Loucy (cell line): Measurements from ENCODE around the gene MYH7B.

Experiments used
- CTCF ChIP-seq: fragments of 200-600 bp; sonication (generic); conservative IDR thresholded peaks from 2 replicates; pipeline ENCODE4 v1.5.1; 2014; ENCODE audit warnings: mild to moderate bottlenecking, antibody characterized with exemption, low read length
- EZH2phosphoT487 ChIP-seq: fragments of 200-600 bp; IDR thresholded peaks from 2 replicates; pipeline ENCODE4 v1.6.1; 2018; ENCODE audit warnings: antibody characterized with exemption, mild to moderate bottlenecking, moderate library complexity, borderline replicate concordance

- no peak for TF ChIP-seq CTCF
- TF ChIP-seq EZH2phosphoT487: no peak
These were observed 41.5 kb downstream of the MYH7B start for GRCh38 chr20:34997131-34997561.
